Epithelial cell of prostate (primary cell): ENCODE measurements around the gene NPLOC4.

Experiments used
- DNase-seq: peaks from one replicate; pipeline ENCODE4 v3.0.0-alpha.2; 2011; ENCODE audit warnings: low read depth, low spot score
- H3K27ac ChIP-seq: fragments of 450-650 bp; 2 replicates; pipeline ENCODE4 v1.5.1; 2017; ENCODE audit warnings: mild to moderate bottlenecking

NPLOC4 gene

GRCh38 chr17:81526662-81527571, 110.0 kb downstream of the NPLOC4 start:
- no peak for DNase-seq

GRCh38 chr17:81524865-81525159, 112.1 kb downstream of the NPLOC4 start:
- no peak for DNase-seq

More at GRCh38 chr17:81526662-81527571, 110.0 kb downstream of the NPLOC4 start:
- no peak overlapping the region for H3K27ac ChIP-seq

DNA sequence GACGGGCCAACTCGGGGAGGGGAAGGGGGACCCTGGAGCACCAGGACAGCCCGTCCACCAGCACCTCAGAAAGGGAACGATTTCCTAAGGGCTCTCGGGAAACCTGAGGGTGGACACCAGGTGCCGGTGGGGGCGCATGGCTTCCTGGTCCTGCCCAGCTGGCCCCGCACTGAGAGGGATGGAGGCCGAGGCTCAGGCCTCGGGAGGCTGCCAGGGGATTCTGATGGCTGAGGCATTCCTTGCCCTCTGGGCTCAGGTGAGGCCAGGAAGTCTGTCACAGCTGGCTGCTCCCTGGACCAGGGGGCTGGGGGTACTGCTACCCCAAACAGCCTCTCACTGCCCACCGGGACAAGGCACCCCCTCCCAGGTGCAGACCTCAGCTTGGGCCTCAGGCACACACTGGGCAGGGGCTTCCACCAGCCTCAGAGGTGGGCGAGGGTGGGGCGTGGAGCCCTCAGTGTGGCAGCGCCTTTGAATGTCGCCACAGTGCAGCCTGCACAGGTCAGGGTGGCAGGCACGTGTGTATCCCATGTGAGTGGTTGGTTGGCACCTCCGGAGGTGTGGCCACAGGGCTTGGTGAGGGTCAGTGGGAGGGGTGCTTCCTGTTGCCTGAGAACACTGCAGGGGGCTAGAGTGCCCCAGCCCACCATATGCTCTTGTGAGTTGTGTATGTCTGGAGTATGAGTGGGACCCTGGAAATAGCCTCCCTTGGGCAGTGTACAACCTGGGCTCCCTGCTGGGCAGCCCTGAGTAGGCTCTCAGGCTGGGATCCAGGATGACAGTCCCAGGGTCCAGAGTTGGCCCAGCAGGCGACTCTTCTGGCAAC, 112.7 kb downstream of the NPLOC4 start:
- DNase-seq, result no peak
- no peak overlapping the region for H3K27ac ChIP-seq

More at GRCh38 chr17:81524865-81525159, 112.1 kb downstream of the NPLOC4 start:
- no peak overlapping the region for H3K27ac ChIP-seq

- no peak overlapping the region for H3K27ac ChIP-seq
- DNase-seq, result no peak
Observed at GRCh38 chr17:81523402-81524038, 113.4 kb downstream of the NPLOC4 start.

GRCh38 chr17:81522491-81523401, 114.2 kb downstream of the NPLOC4 start:
- no peak for DNase-seq

GRCh38 chr17:81520021-81520901, 116.7 kb downstream of the NPLOC4 start:
- peak overlapping the region; percentile 42 for H3K27ac ChIP-seq
- no peak for DNase-seq

More at GRCh38 chr17:81522491-81523401, 114.2 kb downstream of the NPLOC4 start:
- no peak overlapping the region for H3K27ac ChIP-seq

GRCh38 chr17:81519284-81520020, 117.5 kb downstream of the NPLOC4 start:
- no peak for DNase-seq
- peak overlapping the region; percentile 42 for H3K27ac ChIP-seq

- peak overlapping the region; percentile 42 for H3K27ac ChIP-seq
- no peak for DNase-seq
Observed at GRCh38 chr17:81518785-81519283, 118.1 kb downstream of the NPLOC4 start.

DNA sequence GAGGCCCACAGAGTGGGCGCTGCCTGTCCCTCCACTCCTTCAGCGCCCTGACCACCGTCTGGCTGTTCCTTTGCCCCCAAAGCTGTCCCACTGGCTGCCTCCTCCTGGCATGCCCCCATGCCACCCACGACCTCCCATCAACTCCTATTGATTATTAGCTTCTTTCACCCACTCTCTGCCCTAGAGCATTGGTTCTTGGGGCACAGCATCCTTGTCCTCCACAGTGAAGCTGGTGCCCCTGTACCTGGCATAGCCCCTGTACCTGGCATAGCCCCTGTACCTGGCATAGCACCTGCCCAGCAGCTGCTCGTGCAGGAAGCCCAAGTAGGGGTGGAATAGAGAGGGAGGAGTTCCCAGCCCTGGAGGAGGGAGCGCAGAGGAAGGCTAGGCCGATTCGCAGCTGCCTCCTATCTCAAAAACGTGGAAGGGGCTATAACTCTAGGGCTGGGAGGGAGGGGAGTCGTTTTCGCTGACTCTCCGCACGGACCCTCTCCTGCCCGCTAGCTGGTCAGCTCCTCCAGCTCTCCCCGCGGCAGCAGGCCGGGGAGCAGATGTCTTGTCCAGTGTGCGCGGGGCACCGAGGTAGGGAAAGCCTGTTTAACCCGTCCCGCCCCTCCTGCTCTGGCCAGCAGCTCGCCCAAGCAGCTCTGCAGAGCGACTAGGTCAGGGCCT, 118.7 kb downstream of the NPLOC4 start:
- no peak for DNase-seq
- peak overlapping the region; percentile 42 for H3K27ac ChIP-seq

GRCh38 chr17:81517339-81518112, 119.4 kb downstream of the NPLOC4 start:
- no peak overlapping the region for H3K27ac ChIP-seq

GRCh38 chr17:81517009-81517338, 119.9 kb downstream of the NPLOC4 start:
- no peak for DNase-seq
- H3K27ac ChIP-seq, result no peak overlapping the region

More at GRCh38 chr17:81517339-81518112, 119.4 kb downstream of the NPLOC4 start:
- no peak for DNase-seq

- no peak for DNase-seq
- peak overlapping the region; percentile 100 for H3K27ac ChIP-seq
Observed at GRCh38 chr17:81516439-81516838, 120.5 kb downstream of the NPLOC4 start.

GRCh38 chr17:81515530-81516041, 121.3 kb downstream of the NPLOC4 start:
- peak overlapping the region; percentile 100 for H3K27ac ChIP-seq

GRCh38 chr17:81514739-81515529, 122.0 kb downstream of the NPLOC4 start:
- DNase-seq, result no peak
- peak overlapping the region; percentile 100 for H3K27ac ChIP-seq

More at GRCh38 chr17:81515530-81516041, 121.3 kb downstream of the NPLOC4 start:
- no peak for DNase-seq

DNA sequence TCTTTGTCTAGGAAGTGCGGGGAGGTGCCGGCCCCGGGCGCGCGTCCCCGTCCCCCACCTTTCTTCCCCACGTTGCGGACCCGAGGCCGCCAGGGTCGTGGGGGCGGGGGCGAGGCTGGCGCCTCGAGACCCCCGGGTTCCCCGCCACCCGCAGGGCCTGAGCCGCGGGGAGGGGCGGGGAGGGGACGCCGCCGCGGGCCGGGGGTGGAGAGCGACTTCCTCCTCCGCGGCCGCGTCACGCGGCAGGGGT, 122.5 kb downstream of the NPLOC4 start:
- H3K27ac ChIP-seq, result peak overlapping the region; percentile 100
- no peak for DNase-seq
